Lower leg skin (tissue), 3 donors: ENCODE measurements around the gene TOMM70.

Source experiments
- POLR2A ChIP-seq, 2 donors: fragments of 450-650 bp; IDR thresholded peaks; one replicate each; pipeline ENCODE4 v1.6.1; 2016 to 2017; ENCODE audit warnings: antibody characterized with exemption in 2 of 2, mild to moderate bottlenecking in 1 of 2, moderate library complexity in 1 of 2
- TF ChIP-seq, protein P1 (sequence below), 3 donors: fragments of 450-650 bp; IDR thresholded peaks; one replicate each; pipeline ENCODE4 v1.5.1; 2016; ENCODE audit warnings: antibody characterized with exemption in 3 of 3, mild to moderate bottlenecking in 3 of 3, moderate library complexity in 2 of 3

GRCh38 chr3:100426067-100426682 is 25.3 kb upstream of the TOMM70 start:
- TF ChIP-seq, protein P1, sequence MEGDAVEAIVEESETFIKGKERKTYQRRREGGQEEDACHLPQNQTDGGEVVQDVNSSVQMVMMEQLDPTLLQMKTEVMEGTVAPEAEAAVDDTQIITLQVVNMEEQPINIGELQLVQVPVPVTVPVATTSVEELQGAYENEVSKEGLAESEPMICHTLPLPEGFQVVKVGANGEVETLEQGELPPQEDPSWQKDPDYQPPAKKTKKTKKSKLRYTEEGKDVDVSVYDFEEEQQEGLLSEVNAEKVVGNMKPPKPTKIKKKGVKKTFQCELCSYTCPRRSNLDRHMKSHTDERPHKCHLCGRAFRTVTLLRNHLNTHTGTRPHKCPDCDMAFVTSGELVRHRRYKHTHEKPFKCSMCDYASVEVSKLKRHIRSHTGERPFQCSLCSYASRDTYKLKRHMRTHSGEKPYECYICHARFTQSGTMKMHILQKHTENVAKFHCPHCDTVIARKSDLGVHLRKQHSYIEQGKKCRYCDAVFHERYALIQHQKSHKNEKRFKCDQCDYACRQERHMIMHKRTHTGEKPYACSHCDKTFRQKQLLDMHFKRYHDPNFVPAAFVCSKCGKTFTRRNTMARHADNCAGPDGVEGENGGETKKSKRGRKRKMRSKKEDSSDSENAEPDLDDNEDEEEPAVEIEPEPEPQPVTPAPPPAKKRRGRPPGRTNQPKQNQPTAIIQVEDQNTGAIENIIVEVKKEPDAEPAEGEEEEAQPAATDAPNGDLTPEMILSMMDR (IDR thresholded peaks at IDR 0.05), result no peak
- TF ChIP-seq POLR2A (IDR thresholded peaks at IDR 0.05), result no peak
